KMS-11 (cell line): ENCODE measurements around the gene DENND4C.
"Not testable (repeated sequence)": the region's sequence is repeated elsewhere in the genome, so short reads cannot be mapped to it uniquely, and the experiment has no call there.

ENCODE experiments used
- H2AFZ ChIP-seq: fragments of 200-600 bp; sonication (generic); 2 replicates; pipeline ENCODE4 v1.6.1; 2016; ENCODE audit warnings: antibody characterized with exemption, mixed run types, low read depth
- H3K27ac ChIP-seq: fragments of 200-600 bp; sonication (generic); 2 replicates; pipeline ENCODE4 v1.6.1; 2016; ENCODE audit warnings: mild to moderate bottlenecking, mixed run types
- H3K27me3 ChIP-seq: fragments of 200-600 bp; sonication (generic); 2 replicates; pipeline ENCODE4 v1.6.1; 2017; ENCODE audit warnings: mild to moderate bottlenecking, low read depth, mixed run types, moderate library complexity; ENCODE audit not compliant: insufficient read depth
- H3K36me3 ChIP-seq: fragments of 200-600 bp; sonication (generic); 2 replicates; pipeline ENCODE4 v1.6.1; 2017; ENCODE audit warnings: mild to moderate bottlenecking, mixed run types; ENCODE audit not compliant: insufficient read depth
- H3K4me1 ChIP-seq: fragments of 200-600 bp; sonication (generic); 2 replicates; pipeline ENCODE4 v1.6.1; 2016; ENCODE audit warnings: mild to moderate bottlenecking, low read depth, mixed run types; ENCODE audit not compliant: poor library complexity, severe bottlenecking
- H3K4me2 ChIP-seq: fragments of 200-600 bp; sonication (generic); 2 replicates; pipeline ENCODE4 v1.7.0; 2016; ENCODE audit warnings: mild to moderate bottlenecking, mixed run types
- H3K4me3 ChIP-seq: fragments of 200-600 bp; sonication (generic); IDR thresholded peaks from 2 replicates; pipeline ENCODE4 v1.6.1; 2017; ENCODE audit warnings: low read depth, low read length, mixed read lengths; ENCODE audit not compliant: insufficient read depth
- H3K79me2 ChIP-seq: fragments of 200-600 bp; sonication (generic); 2 replicates; pipeline ENCODE4 v1.6.1; 2016; ENCODE audit warnings: low read depth, mixed run types; ENCODE audit not compliant: insufficient read depth
- H3K9ac ChIP-seq: fragments of 200-600 bp; sonication (generic); 2 replicates; pipeline ENCODE4 v1.6.1; 2016; ENCODE audit warnings: mild to moderate bottlenecking, mixed run types
- H4K20me1 ChIP-seq: fragments of 200-600 bp; sonication (generic); 2 replicates; pipeline ENCODE4 v1.6.1; 2016; ENCODE audit warnings: mild to moderate bottlenecking, mixed run types; ENCODE audit not compliant: insufficient read depth
- CTCF ChIP-seq: fragments of 200-600 bp; sonication (generic); conservative IDR thresholded peaks from 2 replicates; pipeline ENCODE4 v1.6.1; 2017; ENCODE audit warnings: low read depth, mild to moderate bottlenecking, antibody characterized with exemption, low read length, moderate library complexity, mixed read lengths

DENND4C gene

GRCh38 chr9:19252885-19253219 is 22.4 kb downstream of the DENND4C start:
- no peak overlapping the region for H2AFZ ChIP-seq
- no peaks in the 10 kb centered on the region for H4K20me1 ChIP-seq
- H3K4me3 ChIP-seq = no peak overlapping the region
- H3K27ac ChIP-seq = no peak overlapping the region
- no peak for TF ChIP-seq CTCF
- H3K79me2 ChIP-seq = peaks cover 9% of the 10 kb centered on the region; the same call in 1 of the 2 replicates
- no peak overlapping the region for H3K9ac ChIP-seq
- H3K27me3 ChIP-seq = no peaks in the 10 kb centered on the region
- H3K4me1 ChIP-seq = no peaks in the 10 kb centered on the region
- H3K36me3 ChIP-seq = no peaks in the 10 kb centered on the region
- no peak overlapping the region for H3K4me2 ChIP-seq

GRCh38 chr9:19255112-19255511 is 24.6 kb downstream of the DENND4C start:
- Histone ChIP-seq H3K27ac (no peak overlapping the region), H4K20me1 (no peaks in the 10 kb centered on the region), H3K4me3 (no peak overlapping the region), H3K9ac (no peak overlapping the region), H3K27me3 (no peaks in the 10 kb centered on the region), H3K4me2 (no peak overlapping the region), H2AFZ (no peak overlapping the region), H3K36me3 (no peaks in the 10 kb centered on the region), H3K4me1 (no peaks in the 10 kb centered on the region), H3K79me2 (no peaks in the 10 kb centered on the region; the same call in 1 of the 2 replicates)
- no peak for TF ChIP-seq CTCF

- Histone ChIP-seq H3K4me2 (no peak overlapping the region), H3K27me3 (no peaks in the 10 kb centered on the region), H3K4me1 (no peaks in the 10 kb centered on the region), H3K36me3 (no peaks in the 10 kb centered on the region), H3K9ac (no peak overlapping the region), H2AFZ (no peak overlapping the region), H3K79me2 (no peaks in the 10 kb centered on the region; the same call in 1 of the 2 replicates), H4K20me1 (no peaks in the 10 kb centered on the region), H3K27ac (no peak overlapping the region), H3K4me3 (no peak overlapping the region)
- TF ChIP-seq CTCF = no peak
These were observed 25.3 kb downstream of the DENND4C start for GRCh38 chr9:19255821-19256220.

GRCh38 chr9:19259665-19260255 is 29.3 kb downstream of the DENND4C start:
- H3K79me2 ChIP-seq = peaks cover 26% of the 10 kb centered on the region; the same call in 1 of the 2 replicates
- not testable (repeated sequence) for H3K27me3 ChIP-seq, H3K36me3 ChIP-seq, H3K4me1 ChIP-seq, H3K4me3 ChIP-seq, H3K9ac ChIP-seq, H3K27ac ChIP-seq, H2AFZ ChIP-seq, H3K4me2 ChIP-seq, H4K20me1 ChIP-seq

GRCh38 chr9:19265602-19266001 is 35.1 kb downstream of the DENND4C start:
- not testable (repeated sequence) for H3K36me3 ChIP-seq, H3K4me2 ChIP-seq, H3K4me1 ChIP-seq, H4K20me1 ChIP-seq, H2AFZ ChIP-seq, H3K27me3 ChIP-seq, H3K27ac ChIP-seq, H3K9ac ChIP-seq, H3K4me3 ChIP-seq
- peaks cover 32% of the 10 kb centered on the region; the same call in 1 of the 2 replicates for H3K79me2 ChIP-seq

- not testable (repeated sequence) for H3K9ac ChIP-seq, H3K36me3 ChIP-seq, H3K4me2 ChIP-seq, H2AFZ ChIP-seq, H3K27ac ChIP-seq, H3K4me3 ChIP-seq, H3K4me1 ChIP-seq, H3K27me3 ChIP-seq, H4K20me1 ChIP-seq
- H3K79me2 ChIP-seq = peaks cover 38% of the 10 kb centered on the region; the same call in 1 of the 2 replicates
These were observed 36.4 kb downstream of the DENND4C start for GRCh38 chr9:19266778-19267384.
